BLaER1 treated with 17β-estradiol and CSF1 and Interleukin-3, amounts not matched to agents 10 nM and 100 nM (cell line): Measurements from ENCODE around the gene TUBA8.
"Not testable (repeated sequence)": the region's sequence is repeated elsewhere in the genome, so short reads cannot be mapped to it uniquely, and the experiment has no call there.

ENCODE experiments used
- H3K27ac ChIP-seq, 11 experiments: shearing (Covaris generic); formaldehyde crosslinking; 2 replicates each; pipeline ENCODE4 v1.8.1; 2022
- H3K27me3 ChIP-seq, 11 experiments: shearing (Covaris generic); formaldehyde crosslinking; 2 replicates each; pipeline ENCODE4 v1.8.1; 2022
- H3K36me3 ChIP-seq, 11 experiments: shearing (Covaris generic); formaldehyde crosslinking; 2 replicates each; pipeline ENCODE4 v1.8.1; 2022
- H3K4me1 ChIP-seq, 10 experiments: shearing (Covaris generic); formaldehyde crosslinking; 2 replicates each; pipeline ENCODE4 v1.8.1; 2022
- H3K4me2 ChIP-seq, 11 experiments: shearing (Covaris generic); formaldehyde crosslinking; 2 replicates each; pipeline ENCODE4 v1.8.1; 2022
- H3K4me3 ChIP-seq, 10 experiments: shearing (Covaris generic); formaldehyde crosslinking; 2 replicates each; pipeline ENCODE4 v1.8.1; 2022
- H3K9ac ChIP-seq, 11 experiments: shearing (Covaris generic); formaldehyde crosslinking; 2 replicates each; pipeline ENCODE4 v1.8.1; 2022
- H3K9me3 ChIP-seq, 11 experiments: shearing (Covaris generic); formaldehyde crosslinking; replicated peaks in 1 of 11; 2 replicates each; pipeline ENCODE4 v1.8.1; 2022
- H4K20me1 ChIP-seq, 11 experiments: shearing (Covaris generic); formaldehyde crosslinking; 2 replicates each; pipeline ENCODE4 v1.8.1; 2022
- Cebpa-rat ChIP-seq, 11 experiments: shearing (Covaris generic); IDR thresholded peaks; 2 replicates each; pipeline ENCODE4 v1.8.1; 2022

The TUBA8 gene

DNA sequence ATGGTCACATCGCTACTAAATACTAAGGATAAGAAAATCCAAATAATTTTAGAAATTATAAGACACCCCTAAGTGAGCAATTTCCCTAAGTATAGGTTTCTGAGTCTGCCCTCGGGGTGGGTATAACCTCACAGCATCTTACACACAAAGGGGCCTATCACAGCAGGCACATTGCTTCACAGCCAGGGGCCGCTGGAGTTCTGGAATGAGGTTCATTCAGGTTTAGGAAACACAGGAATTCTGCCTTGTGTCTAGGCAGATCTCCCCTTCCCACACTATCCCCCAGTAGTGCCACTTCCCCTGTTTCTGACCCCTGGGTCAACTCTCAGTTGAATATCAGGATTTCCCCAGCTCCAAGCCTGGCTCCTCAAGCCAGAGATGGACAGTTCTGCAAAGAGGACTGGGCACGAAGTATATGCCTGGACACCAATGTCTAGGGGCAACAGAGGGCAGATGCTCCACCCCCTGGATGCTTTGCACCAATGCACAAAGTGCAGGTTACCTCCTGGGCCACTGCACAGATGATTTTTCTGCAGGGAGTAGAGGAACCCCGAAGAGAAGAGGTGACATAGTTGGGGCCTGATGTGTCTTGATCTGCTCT is 11.4 kb downstream of the TUBA8 start:
- H3K4me3 ChIP-seq = no peak overlapping the region
- H3K36me3 ChIP-seq = peaks cover 0 to 27% (median 10%) of the 10 kb centered on the region in 11 experiments; a peak in 12 of 22 replicates
- H3K27ac ChIP-seq = no peak overlapping the region
- no peak for TF ChIP-seq Cebpa-rat (IDR thresholded peaks at IDR 0.05)
- H4K20me1 ChIP-seq = peaks cover 0 to 38% (median 6%) of the 10 kb centered on the region in 11 experiments; a peak in 9 of 22 replicates
- peaks cover 0 to 39% (median 0%) of the 10 kb centered on the region in 11 experiments; a peak in 8 of 22 replicates for H3K27me3 ChIP-seq
- H3K9me3 ChIP-seq = peaks cover 0 to 4% (median 0%) of the 10 kb centered on the region in 11 experiments; a peak in 1 of 22 replicates
- H3K4me2 ChIP-seq = peak overlapping the region in 2 of 11 experiments; percentile 91 to 95; a peak in 3 of 22 replicates
- H3K9ac ChIP-seq = no peak overlapping the region
- H3K4me1 ChIP-seq = peaks cover 22 to 54% (median 39%) of the 10 kb centered on the region in 10 experiments

DNA sequence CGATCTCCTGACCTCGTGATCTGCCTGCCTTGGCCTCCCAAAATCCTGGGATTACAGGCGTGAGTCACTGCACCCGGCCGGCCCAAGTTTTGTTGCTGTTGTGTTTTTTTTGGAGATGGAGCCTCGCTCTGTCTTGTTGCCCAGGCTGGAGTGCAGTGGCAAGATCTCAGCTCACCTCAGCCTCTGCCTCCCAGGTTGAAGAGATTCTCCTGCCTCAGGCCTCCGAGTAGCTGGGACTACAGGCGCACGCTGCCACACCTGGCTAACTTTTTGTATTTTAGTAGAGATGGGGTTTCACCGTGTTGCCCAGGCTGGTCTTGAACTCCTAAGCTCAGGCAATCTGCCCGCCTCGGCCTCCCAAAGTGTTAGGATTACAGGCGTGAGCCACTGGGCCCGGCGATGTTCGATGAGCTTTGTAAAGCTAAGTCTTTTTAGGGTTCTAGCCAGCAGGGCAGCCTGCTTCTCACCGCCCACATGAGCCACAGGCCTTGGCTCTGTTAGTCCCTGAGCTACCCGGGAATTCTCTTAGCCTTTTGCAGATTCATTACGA is 12.9 kb downstream of the TUBA8 start:
- not testable (repeated sequence) for H3K9me3 ChIP-seq, H3K9ac ChIP-seq, H3K27ac ChIP-seq, H3K4me3 ChIP-seq, H3K4me2 ChIP-seq
- Histone ChIP-seq H3K27me3 (peaks cover 0 to 25% (median 0%) of the 10 kb centered on the region in 11 experiments; a peak in 8 of 22 replicates), H3K36me3 (peaks cover 0 to 34% (median 13%) of the 10 kb centered on the region in 11 experiments; a peak in 12 of 22 replicates), H3K4me1 (peaks cover 22 to 39% (median 29%) of the 10 kb centered on the region in 10 experiments), H4K20me1 (peaks cover 0 to 26% (median 6%) of the 10 kb centered on the region in 11 experiments; a peak in 8 of 22 replicates)

GRCh38 chr22:18126606-18127005 is 16.0 kb downstream of the TUBA8 start:
- Histone ChIP-seq H3K27me3 (peaks cover 0 to 3% (median 0%) of the 10 kb centered on the region in 11 experiments; a peak in 1 of 22 replicates), H3K9ac (no peak overlapping the region), H3K9me3 (peaks cover 0 to 4% (median 0%) of the 10 kb centered on the region in 11 experiments; a peak in 1 of 22 replicates), H3K4me1 (peaks cover 0 to 12% (median 8%) of the 10 kb centered on the region in 10 experiments; a peak in 12 of 20 replicates), H3K36me3 (peaks cover 0 to 40% (median 13%) of the 10 kb centered on the region in 11 experiments; a peak in 12 of 22 replicates), H3K27ac (no peak overlapping the region), H3K4me2 (no peak overlapping the region), H3K4me3 (no peak overlapping the region), H4K20me1 (peaks cover 0 to 2% (median 0%) of the 10 kb centered on the region in 11 experiments; a peak in 4 of 22 replicates)
- no peak for TF ChIP-seq Cebpa-rat (IDR thresholded peaks at IDR 0.05)

DNA sequence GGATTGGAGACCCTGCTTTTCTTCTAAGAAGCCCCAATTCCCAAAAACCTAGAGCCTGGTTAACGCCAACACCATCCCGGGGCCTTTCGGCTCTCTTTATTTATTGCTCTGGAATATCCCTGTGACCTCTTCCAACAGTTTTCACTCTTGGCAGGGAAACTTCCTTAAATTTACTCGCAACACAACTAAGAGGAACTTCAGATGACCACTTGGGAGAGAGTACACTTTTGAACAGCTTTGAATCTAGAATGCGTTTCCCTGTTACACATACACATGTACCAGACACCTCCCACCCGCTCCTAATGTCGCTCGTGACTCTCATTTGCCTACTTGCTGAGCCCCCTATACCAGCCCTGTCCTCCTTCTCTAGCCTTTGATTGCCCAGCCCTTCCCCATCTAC is 19.4 kb downstream of the TUBA8 start:
- Histone ChIP-seq H3K27me3 (no peaks in the 10 kb centered on the region), H3K27ac (no peak overlapping the region), H3K4me3 (no peak overlapping the region), H3K9ac (no peak overlapping the region), H3K9me3 (peaks cover 0 to 4% (median 0%) of the 10 kb centered on the region in 11 experiments; a peak in 1 of 22 replicates), H4K20me1 (no peaks in the 10 kb centered on the region; a peak in 2 of 22 replicates), H3K4me2 (peak overlapping the region in 3 of 11 experiments; percentile 26 to 71 (median 61); a peak in 5 of 22 replicates), H3K4me1 (peaks cover 0 to 12% (median 5%) of the 10 kb centered on the region in 10 experiments; a peak in 10 of 20 replicates), H3K36me3 (peaks cover 0 to 31% (median 12%) of the 10 kb centered on the region in 11 experiments; a peak in 12 of 22 replicates)
- no peak for TF ChIP-seq Cebpa-rat (IDR thresholded peaks at IDR 0.05)

DNA sequence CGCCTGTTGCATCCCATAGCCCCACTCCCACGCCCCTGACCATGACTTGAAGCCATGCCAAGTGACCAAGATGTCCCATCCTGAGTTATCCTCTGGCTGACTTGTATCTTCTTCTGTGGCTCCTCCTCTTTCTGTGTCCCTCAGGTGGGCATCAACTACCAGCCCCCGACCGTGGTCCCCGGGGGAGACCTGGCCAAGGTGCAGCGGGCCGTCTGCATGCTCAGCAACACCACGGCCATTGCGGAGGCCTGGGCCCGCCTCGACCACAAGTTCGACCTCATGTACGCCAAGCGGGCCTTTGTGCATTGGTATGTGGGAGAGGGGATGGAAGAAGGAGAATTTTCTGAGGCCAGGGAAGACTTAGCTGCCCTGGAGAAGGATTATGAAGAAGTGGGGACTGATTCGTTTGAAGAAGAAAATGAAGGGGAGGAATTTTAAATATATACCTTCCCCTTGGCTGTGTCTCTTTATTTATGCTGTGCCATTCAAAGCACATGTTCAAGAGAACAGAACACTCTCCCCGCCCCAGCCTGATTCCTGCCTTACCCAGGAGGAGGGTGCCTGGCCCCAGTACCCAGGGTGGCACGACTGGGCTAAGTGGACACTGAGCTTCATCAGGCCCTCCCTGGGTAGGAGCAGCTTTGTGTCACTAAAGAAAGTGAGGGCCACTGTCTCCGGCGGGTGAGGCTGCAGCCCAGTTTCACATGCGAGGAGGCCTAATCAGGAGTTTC is 20.3 kb downstream of the TUBA8 start:
- Histone ChIP-seq H3K9ac (no peak overlapping the region), H3K4me3 (no peak overlapping the region), H4K20me1 (no peaks in the 10 kb centered on the region; a peak in 2 of 22 replicates), H3K27me3 (no peaks in the 10 kb centered on the region), H3K9me3 (peaks cover 0 to 4% (median 0%) of the 10 kb centered on the region in 11 experiments; a peak in 1 of 22 replicates), H3K36me3 (peaks cover 0 to 31% (median 12%) of the 10 kb centered on the region in 11 experiments; a peak in 12 of 22 replicates), H3K4me1 (peaks cover 0 to 12% (median 7%) of the 10 kb centered on the region in 10 experiments; a peak in 10 of 20 replicates), H3K4me2 (peak overlapping the region in 2 of 11 experiments; percentile 61 to 71; a peak in 4 of 22 replicates), H3K27ac (no peak overlapping the region)
- TF ChIP-seq Cebpa-rat (IDR thresholded peaks at IDR 0.05) = no peak

GRCh38 chr22:18133452-18133851 is 22.8 kb downstream of the TUBA8 start:
- no peaks in the 10 kb centered on the region; a peak in 3 of 22 replicates for H4K20me1 ChIP-seq
- TF ChIP-seq Cebpa-rat (IDR thresholded peaks at IDR 0.05) = no peak
- H3K27me3 ChIP-seq = no peaks in the 10 kb centered on the region
- H3K4me2 ChIP-seq = no peak overlapping the region
- H3K9me3 ChIP-seq = peaks cover 0 to 3% (median 0%) of the 10 kb centered on the region in 11 experiments; a peak in 1 of 22 replicates
- peaks cover 0 to 12% (median 7%) of the 10 kb centered on the region in 10 experiments; a peak in 10 of 20 replicates for H3K4me1 ChIP-seq
- no peak overlapping the region for H3K27ac ChIP-seq
- H3K36me3 ChIP-seq = peaks cover 0 to 15% (median 0%) of the 10 kb centered on the region in 11 experiments; a peak in 4 of 22 replicates
- H3K4me3 ChIP-seq = no peak overlapping the region
- no peak overlapping the region for H3K9ac ChIP-seq

GRCh38 chr22:18136563-18137320 is 26.1 kb downstream of the TUBA8 start:
- Histone ChIP-seq H3K36me3 (peaks cover 0 to 12% (median 8%) of the 10 kb centered on the region in 11 experiments; a peak in 12 of 22 replicates), H3K4me3 (no peak overlapping the region), H3K9ac (no peak overlapping the region), H3K4me1 (peaks cover 0 to 7% (median 0%) of the 10 kb centered on the region in 10 experiments; a peak in 5 of 20 replicates), H3K27me3 (no peaks in the 10 kb centered on the region), H3K27ac (no peak overlapping the region), H3K4me2 (no peak overlapping the region), H4K20me1 (no peaks in the 10 kb centered on the region; a peak in 1 of 22 replicates), H3K9me3 (peaks cover 11 to 19% (median 15%) of the 10 kb centered on the region in 11 experiments)
- TF ChIP-seq Cebpa-rat (IDR thresholded peaks at IDR 0.05) = no peak

- not testable (repeated sequence) for H3K27me3 ChIP-seq, H3K4me2 ChIP-seq, H3K27ac ChIP-seq, H3K4me1 ChIP-seq, H3K4me3 ChIP-seq, H4K20me1 ChIP-seq, H3K9ac ChIP-seq
- Histone ChIP-seq H3K36me3 (peaks cover 0 to 13% (median 8%) of the 10 kb centered on the region in 11 experiments; a peak in 12 of 22 replicates), H3K9me3 (peaks cover 11 to 29% (median 19%) of the 10 kb centered on the region in 11 experiments)
Observed at GRCh38 chr22:18141004-18141403, 30.4 kb downstream of the TUBA8 start.
